ENCODE results near the gene VAC14. TPM values are rescaled to one million over a fixed set of nuclear protein-coding genes. Genes with fewer than 3 reads are reported as not detected.
"Not testable (repeated sequence)": the region's sequence is repeated elsewhere in the genome, so short reads cannot be mapped to it uniquely, and the experiment has no call there.

Gene VAC14
- polyA plus RNA-seq, 1 of the 3 experiments (the other 2 are of a cell fraction): 33.2 TPM

- H3F3A ChIP-seq (replicated peaks; ENCODE audit: insufficient read depth): peaks cover 4% of the 10 kb centered on the region
- H3K27me3 ChIP-seq (ENCODE audit: insufficient read depth): no peaks in the 10 kb centered on the region
- H3K27ac ChIP-seq (ENCODE audit: low read depth in 2 of 2, low read length in 1 of 2): no peak overlapping the region
- H3K79me2 ChIP-seq (ENCODE audit: insufficient read depth): peaks cover 14% of the 10 kb centered on the region; the same call in 1 of the 2 replicates
- TF ChIP-seq GABPA (IDR thresholded peaks at IDR 0.05; ENCODE audit: low read depth) (no peak), ZBTB33 (IDR thresholded peaks at IDR 0.05; ENCODE audit: borderline replicate concordance, low read depth) (no peak)
- 94% methylated on average over 18 of the region's 18 CpGs for WGBS (ENCODE audit: low lambda C conversion rate)
- no peak overlapping the region for H3K4me3 ChIP-seq (ENCODE audit: low read depth in 2 of 2, low read length in 1 of 2)
- ChIA-PET CTCF (interaction anchor here (1.3 to 14.3 kb wide), 2 partner anchors 37 to 94 kb away, joined by 3 to 181 read pairs; no protein-coding TSS in a partner anchor), POLR2A (no interaction called here)
- no peaks in the 10 kb centered on the region for H3K4me1 ChIP-seq (ENCODE audit: control insufficient read depth in 1 of 2, insufficient read depth in 2 of 2, low read depth in 1 of 2, low read length in 1 of 2)
- no peaks in the 10 kb centered on the region for H3K9me3 ChIP-seq
- H2AFZ ChIP-seq (ENCODE audit: low read depth): no peak overlapping the region
- H3K36me3 ChIP-seq (replicated peaks in 1 of 2; ENCODE audit: control insufficient read depth in 1 of 2, insufficient read depth in 2 of 2, low read length in 1 of 2): peaks cover 61 to 69% of the 10 kb centered on the region in 2 experiments
- H4K20me1 ChIP-seq (ENCODE audit: insufficient read depth): peaks cover 3% of the 10 kb centered on the region; the same call in 1 of the 2 replicates
- no peak for DNase-seq
- H3K4me2 ChIP-seq: no peak overlapping the region
- H3K9ac ChIP-seq: no peak overlapping the region
- H3K9me2 ChIP-seq: no peaks in the 10 kb centered on the region
Observed at GRCh38 chr16:70674221-70675014, 126.5 kb downstream of the VAC14 start.

DNA sequence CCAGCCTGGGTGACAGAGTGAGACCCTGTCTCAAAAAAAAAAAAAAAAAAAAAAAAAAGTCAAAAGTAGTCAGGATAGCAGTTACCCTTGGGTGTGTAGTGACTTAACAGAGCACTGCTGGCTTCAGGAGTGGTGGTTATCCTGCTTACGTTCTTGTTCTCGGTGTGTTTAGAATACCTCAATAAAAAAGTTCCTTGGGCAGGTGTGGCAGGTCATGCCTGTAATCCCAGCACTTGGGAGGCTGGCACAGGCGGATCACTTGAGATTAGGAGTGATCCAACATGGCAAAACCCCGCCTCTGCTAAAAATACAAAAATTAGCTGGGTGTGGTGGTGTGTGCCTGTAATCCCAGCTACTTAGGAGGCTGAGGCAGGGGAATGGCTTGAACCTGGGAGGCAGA, 130.0 kb downstream of the VAC14 start:
- H3K9me2 ChIP-seq; H3K4me1 ChIP-seq (ENCODE audit: control insufficient read depth in 1 of 2, insufficient read depth in 2 of 2, low read depth in 1 of 2, low read length in 1 of 2); H3K27me3 ChIP-seq (ENCODE audit: insufficient read depth); H4K20me1 ChIP-seq (ENCODE audit: insufficient read depth); H3K4me2 ChIP-seq; DNase-seq; H2AFZ ChIP-seq (ENCODE audit: low read depth); POLR2A ChIA-PET; H3F3A ChIP-seq (replicated peaks; ENCODE audit: insufficient read depth); H3K9ac ChIP-seq; H3K27ac ChIP-seq (ENCODE audit: low read depth in 2 of 2, low read length in 1 of 2); H3K9me3 ChIP-seq; H3K4me3 ChIP-seq (ENCODE audit: low read depth in 2 of 2, low read length in 1 of 2): not testable (repeated sequence)
- CTCF ChIA-PET: interaction anchor here (1.1 to 2.5 kb wide), 2 partner anchors 9 to 17 kb away, joined by 3 to 8 read pairs; no protein-coding TSS in a partner anchor
- H3K79me2 ChIP-seq (ENCODE audit: insufficient read depth): peaks cover 20% of the 10 kb centered on the region; the same call in 1 of the 2 replicates
- H3K36me3 ChIP-seq (replicated peaks in 1 of 2; ENCODE audit: control insufficient read depth in 1 of 2, insufficient read depth in 2 of 2, low read length in 1 of 2): peaks cover 48 to 81% of the 10 kb centered on the region in 2 experiments
- WGBS (ENCODE audit: low lambda C conversion rate): 100% methylated on average over 4 of the region's 4 CpGs

DNA sequence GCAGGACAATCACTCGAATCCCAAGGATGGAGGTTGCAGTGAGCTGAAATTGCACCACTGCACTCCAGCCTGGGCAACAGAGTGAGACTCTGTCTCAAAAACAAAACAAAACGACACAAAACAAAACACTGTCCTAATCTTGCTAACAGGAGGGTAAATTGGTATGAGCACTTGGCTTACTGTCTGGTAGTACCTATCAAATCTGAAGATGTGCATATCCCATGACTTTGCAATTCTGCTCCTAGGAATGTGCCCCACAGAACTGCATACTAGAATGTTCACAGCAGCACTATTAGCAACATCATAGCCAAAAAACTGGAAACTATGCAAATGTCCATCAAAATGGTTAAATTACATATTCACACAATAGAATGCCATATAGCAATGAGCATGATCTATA, 130.8 kb downstream of the VAC14 start:
- ChIA-PET CTCF (interaction anchor here (2.4 to 2.5 kb wide), 2 partner anchors 16 to 101 kb away, joined by 6 to 8 read pairs; no protein-coding TSS in a partner anchor), POLR2A (no interaction called here)
- H3K9me2 ChIP-seq: no peaks in the 10 kb centered on the region
- peaks cover 7% of the 10 kb centered on the region for H3F3A ChIP-seq (replicated peaks; ENCODE audit: insufficient read depth)
- H4K20me1 ChIP-seq (ENCODE audit: insufficient read depth): no peaks in the 10 kb centered on the region
- no peak overlapping the region for H2AFZ ChIP-seq (ENCODE audit: low read depth)
- peaks cover 51 to 74% of the 10 kb centered on the region in 2 experiments for H3K36me3 ChIP-seq (replicated peaks in 1 of 2; ENCODE audit: control insufficient read depth in 1 of 2, insufficient read depth in 2 of 2, low read length in 1 of 2)
- WGBS (ENCODE audit: low lambda C conversion rate): 92% methylated on average over 1 of the region's 2 CpGs
- H3K4me3 ChIP-seq (ENCODE audit: low read depth in 2 of 2, low read length in 1 of 2): no peak overlapping the region
- H3K79me2 ChIP-seq (ENCODE audit: insufficient read depth): peaks cover 14% of the 10 kb centered on the region; the same call in 1 of the 2 replicates
- no peak overlapping the region for H3K4me2 ChIP-seq
- no peaks in the 10 kb centered on the region for H3K4me1 ChIP-seq (ENCODE audit: control insufficient read depth in 1 of 2, insufficient read depth in 2 of 2, low read depth in 1 of 2, low read length in 1 of 2)
- no peaks in the 10 kb centered on the region for H3K9me3 ChIP-seq
- no peak for DNase-seq
- H3K9ac ChIP-seq: no peak overlapping the region
- H3K27me3 ChIP-seq (ENCODE audit: insufficient read depth): no peaks in the 10 kb centered on the region
- H3K27ac ChIP-seq (ENCODE audit: low read depth in 2 of 2, low read length in 1 of 2): no peak overlapping the region
- TF ChIP-seq RFX5 (IDR thresholded peaks at IDR 0.05; ENCODE audit: low read length) (no peak), RXRA (IDR thresholded peaks at IDR 0.05; ENCODE audit: borderline replicate concordance, low read depth) (no peak), RCOR1 (IDR thresholded peaks at IDR 0.05; ENCODE audit: low read length) (no peak), REST (IDR thresholded peaks at IDR 0.05; ENCODE audit: low read depth, low read length) (no peak), ZBTB33 (IDR thresholded peaks at IDR 0.05; ENCODE audit: borderline replicate concordance, low read depth) (no peak), PBX3 (IDR thresholded peaks at IDR 0.05) (no peak)
- TF ChIP-seq, protein P1, sequence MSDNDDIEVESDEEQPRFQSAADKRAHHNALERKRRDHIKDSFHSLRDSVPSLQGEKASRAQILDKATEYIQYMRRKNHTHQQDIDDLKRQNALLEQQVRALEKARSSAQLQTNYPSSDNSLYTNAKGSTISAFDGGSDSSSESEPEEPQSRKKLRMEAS (IDR thresholded peaks at IDR 0.05; ENCODE audit: low read depth): no peak

Data from SK-N-SH (cell line).